ENCODE results near the gene DLK1. TPM values are rescaled to one million over a fixed set of nuclear protein-coding genes. Genes with fewer than 3 reads are reported as not detected.

Gene DLK1
- total RNA-seq, 2 donors from 2014 or later = 26.2 to 33.0 TPM

DNA sequence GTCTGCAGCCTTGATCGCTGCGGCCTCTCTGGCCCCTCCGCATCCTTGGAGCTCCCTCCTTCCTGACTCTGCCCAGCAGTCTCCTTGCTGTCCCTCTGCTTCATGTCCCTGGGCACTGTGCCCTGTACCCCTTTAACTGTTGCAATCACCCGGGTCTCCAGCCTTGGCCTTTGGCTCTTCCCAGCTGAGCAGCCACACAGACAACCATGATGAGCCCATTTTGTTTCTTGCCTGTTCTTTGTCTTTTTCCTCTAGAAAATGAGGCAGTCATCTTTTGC, 58.6 kb downstream of the DLK1 start:
- peaks cover 11% of the 10 kb centered on the region for H3K4me1 ChIP-seq
- whole genome bisulfite sequencing, 2 donors = 79 to 94% methylated on average over 4 of the region's 4 CpGs
- no peaks in the 10 kb centered on the region for H3K36me3 ChIP-seq (replicated peaks in 1 of 2; ENCODE audit: insufficient read depth in 1 of 2, low read depth in 2 of 2)
- no peak for DNase-seq
- no peak overlapping the region for H3K27ac ChIP-seq
- H3K27me3 ChIP-seq = no peaks in the 10 kb centered on the region
- intact Hi-C loops (cut with DNase I) = no loop called here
- no peaks in the 10 kb centered on the region for H3K9me3 ChIP-seq
- H3K4me3 ChIP-seq = no peak overlapping the region
- ATAC-seq = no peak
- no peak for TF ChIP-seq POLR2A (IDR thresholded peaks at IDR 0.05)
- TF ChIP-seq, protein P1, sequence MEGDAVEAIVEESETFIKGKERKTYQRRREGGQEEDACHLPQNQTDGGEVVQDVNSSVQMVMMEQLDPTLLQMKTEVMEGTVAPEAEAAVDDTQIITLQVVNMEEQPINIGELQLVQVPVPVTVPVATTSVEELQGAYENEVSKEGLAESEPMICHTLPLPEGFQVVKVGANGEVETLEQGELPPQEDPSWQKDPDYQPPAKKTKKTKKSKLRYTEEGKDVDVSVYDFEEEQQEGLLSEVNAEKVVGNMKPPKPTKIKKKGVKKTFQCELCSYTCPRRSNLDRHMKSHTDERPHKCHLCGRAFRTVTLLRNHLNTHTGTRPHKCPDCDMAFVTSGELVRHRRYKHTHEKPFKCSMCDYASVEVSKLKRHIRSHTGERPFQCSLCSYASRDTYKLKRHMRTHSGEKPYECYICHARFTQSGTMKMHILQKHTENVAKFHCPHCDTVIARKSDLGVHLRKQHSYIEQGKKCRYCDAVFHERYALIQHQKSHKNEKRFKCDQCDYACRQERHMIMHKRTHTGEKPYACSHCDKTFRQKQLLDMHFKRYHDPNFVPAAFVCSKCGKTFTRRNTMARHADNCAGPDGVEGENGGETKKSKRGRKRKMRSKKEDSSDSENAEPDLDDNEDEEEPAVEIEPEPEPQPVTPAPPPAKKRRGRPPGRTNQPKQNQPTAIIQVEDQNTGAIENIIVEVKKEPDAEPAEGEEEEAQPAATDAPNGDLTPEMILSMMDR (IDR thresholded peaks at IDR 0.05) = no peak

DNA sequence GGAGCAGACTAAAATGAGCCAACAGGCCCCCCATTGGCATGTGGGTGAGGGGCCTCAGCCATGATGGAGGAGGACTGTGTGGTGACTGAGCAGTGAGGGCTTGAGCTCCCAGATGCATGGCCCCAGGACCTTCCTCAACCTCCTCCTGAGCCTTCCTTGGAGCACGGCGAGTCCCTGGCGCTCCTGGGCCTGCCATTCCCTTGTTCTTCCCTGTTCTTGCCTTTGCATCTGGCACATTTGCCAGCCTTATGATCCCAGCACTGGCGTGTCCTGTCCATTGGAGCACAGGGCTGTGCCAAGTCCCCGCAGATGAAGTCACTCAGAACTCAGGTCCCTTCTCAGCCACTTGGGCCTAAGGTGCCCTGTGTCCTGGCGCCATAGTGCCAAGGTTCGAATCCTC, 58.9 kb downstream of the DLK1 start:
- Histone ChIP-seq H3K27ac (no peak overlapping the region), H3K27me3 (no peaks in the 10 kb centered on the region), H3K4me3 (no peak overlapping the region), H3K9me3 (no peaks in the 10 kb centered on the region), H3K4me1 (peaks cover 11% of the 10 kb centered on the region), H3K36me3 (replicated peaks in 1 of 2; ENCODE audit: insufficient read depth in 1 of 2, low read depth in 2 of 2) (no peaks in the 10 kb centered on the region)
- no peak for DNase-seq
- intact Hi-C loops (cut with DNase I) = no loop called here
- WGBS, 2 donors = 89 to 94% methylated on average over 7 of the region's 7 CpGs
- no peak for TF ChIP-seq POLR2A (IDR thresholded peaks at IDR 0.05)
- TF ChIP-seq, protein P1 (IDR thresholded peaks at IDR 0.05) = no peak
- ATAC-seq = no peak

DNA sequence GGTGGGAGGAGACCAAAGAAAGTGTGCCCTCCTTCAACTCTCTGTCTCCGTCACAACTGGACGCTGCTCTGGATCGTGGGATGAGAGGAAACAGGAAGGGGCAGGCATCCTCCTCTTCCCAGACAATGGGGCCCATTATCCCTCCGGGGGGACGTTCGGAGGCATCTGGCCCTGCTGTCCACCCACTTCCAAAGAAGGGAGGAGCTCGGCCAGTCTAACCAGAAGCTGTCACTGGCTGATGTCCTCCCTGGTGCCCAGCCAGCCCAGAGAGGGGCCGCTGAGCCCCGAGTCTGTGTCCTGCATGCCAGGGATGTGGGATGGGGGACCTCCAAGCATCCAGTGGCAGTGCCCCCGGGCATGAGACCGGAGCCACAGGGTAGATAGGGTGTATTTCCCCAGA, 59.4 kb downstream of the DLK1 start:
- WGBS, 2 donors = 72 to 74% methylated on average over 8 to 11 of the region's 11 CpGs
- intact Hi-C loops (cut with DNase I) = no loop called here
- DNase-seq (no peak), ATAC-seq (no peak)
- Histone ChIP-seq H3K4me1 (peaks cover 11% of the 10 kb centered on the region), H3K27ac (no peak overlapping the region), H3K27me3 (no peaks in the 10 kb centered on the region), H3K4me3 (no peak overlapping the region), H3K9me3 (no peaks in the 10 kb centered on the region), H3K36me3 (replicated peaks in 1 of 2; ENCODE audit: insufficient read depth in 1 of 2, low read depth in 2 of 2) (no peaks in the 10 kb centered on the region)
- TF ChIP-seq POLR2A (IDR thresholded peaks at IDR 0.05) = no peak
- TF ChIP-seq, protein P1 (IDR thresholded peaks at IDR 0.05) = no peak

DNA sequence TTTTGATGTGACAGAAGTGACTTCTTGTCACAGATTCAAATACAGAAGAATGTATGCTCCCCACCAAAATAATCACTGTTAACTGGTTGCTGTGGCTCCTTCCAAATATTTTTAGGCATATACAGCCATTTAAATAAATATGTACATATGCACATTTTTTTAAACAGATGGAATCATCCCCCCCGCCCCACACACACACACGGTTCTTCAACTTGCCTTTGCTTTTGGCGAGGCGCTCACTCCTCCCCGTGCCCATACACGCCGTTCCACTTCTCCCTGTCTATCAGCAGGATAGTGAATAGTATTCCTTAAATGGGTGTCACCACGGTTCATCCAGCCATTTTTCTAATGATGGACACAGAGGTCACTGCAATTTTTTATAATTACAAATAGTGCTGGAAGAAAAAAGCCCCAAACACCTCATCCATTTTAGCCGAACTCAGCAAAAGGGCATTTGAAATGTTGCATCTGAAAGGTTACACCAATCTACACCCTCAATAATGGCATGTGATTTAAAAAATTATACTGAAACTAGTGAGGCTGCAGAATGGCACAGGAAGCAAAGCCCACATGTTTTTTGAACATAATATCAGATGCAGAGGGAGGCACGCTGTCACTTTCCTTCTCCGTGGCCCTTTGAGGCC, 60.0 kb downstream of the DLK1 start:
- no peaks in the 10 kb centered on the region for H3K36me3 ChIP-seq (replicated peaks in 1 of 2; ENCODE audit: insufficient read depth in 1 of 2, low read depth in 2 of 2)
- DNase-seq (no peak), ATAC-seq (no peak)
- intact Hi-C loops (cut with DNase I) = no loop called here
- peaks cover 11% of the 10 kb centered on the region for H3K4me1 ChIP-seq
- H3K4me3 ChIP-seq = no peak overlapping the region
- 81 to 83% methylated on average over 11 of the region's 11 CpGs for WGBS, 2 donors
- no peaks in the 10 kb centered on the region for H3K27me3 ChIP-seq
- H3K27ac ChIP-seq = no peak overlapping the region
- H3K9me3 ChIP-seq = no peaks in the 10 kb centered on the region
- TF ChIP-seq, protein P1 (IDR thresholded peaks at IDR 0.05) = no peak
- TF ChIP-seq POLR2A (IDR thresholded peaks at IDR 0.05) = no peak

DNA sequence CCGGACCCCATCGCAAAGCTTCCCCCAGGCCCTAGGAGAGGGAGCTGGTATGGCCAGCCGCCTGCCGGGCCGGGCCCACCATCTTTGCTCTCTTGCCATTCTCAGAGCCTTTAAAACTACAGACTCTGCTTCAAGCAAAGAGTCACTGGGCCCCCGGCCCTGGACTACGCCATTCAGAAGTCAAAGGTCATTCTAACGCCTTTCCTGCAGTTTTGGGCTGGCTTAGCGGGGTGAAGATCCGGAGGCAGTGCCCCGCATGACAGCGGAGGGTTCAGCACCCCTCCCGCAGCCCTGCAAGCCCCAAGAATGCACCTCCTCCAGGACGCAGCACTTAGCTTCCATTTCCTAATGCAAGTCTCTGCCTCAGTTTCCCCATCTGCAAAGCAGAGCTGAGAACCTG, 61.0 kb downstream of the DLK1 start:
- no peaks in the 10 kb centered on the region for H3K9me3 ChIP-seq
- H3K27ac ChIP-seq = no peak overlapping the region
- no peak for DNase-seq
- ATAC-seq = no peak
- intact Hi-C loops (cut with DNase I) = no loop called here
- TF ChIP-seq, protein P1 (IDR thresholded peaks at IDR 0.05) = no peak
- TF ChIP-seq POLR2A (IDR thresholded peaks at IDR 0.05) = no peak
- H3K4me3 ChIP-seq = no peak overlapping the region
- no peaks in the 10 kb centered on the region for H3K36me3 ChIP-seq (replicated peaks in 1 of 2; ENCODE audit: insufficient read depth in 1 of 2, low read depth in 2 of 2)
- peaks cover 11% of the 10 kb centered on the region for H3K4me1 ChIP-seq
- WGBS, 2 donors = 85 to 89% methylated on average over 10 to 14 of the region's 14 CpGs
- H3K27me3 ChIP-seq = no peaks in the 10 kb centered on the region

All from body of pancreas (tissue), 4 donors.